GM19395 (cell line): ENCODE data around the gene C2orf78.
"Not testable (repeated sequence)": the region's sequence is repeated elsewhere in the genome, so short reads cannot be mapped to it uniquely, and the experiment has no call there.

Experiments used
- ATAC-seq: cut with Tn5 transposase; IDR thresholded peaks from one replicate; pipeline ENCODE4 v1.9.1; 2021; ENCODE audit warnings: mild to moderate bottlenecking, moderate library complexity; ENCODE audit not compliant: unreplicated experiment

The C2orf78 gene, protein sequence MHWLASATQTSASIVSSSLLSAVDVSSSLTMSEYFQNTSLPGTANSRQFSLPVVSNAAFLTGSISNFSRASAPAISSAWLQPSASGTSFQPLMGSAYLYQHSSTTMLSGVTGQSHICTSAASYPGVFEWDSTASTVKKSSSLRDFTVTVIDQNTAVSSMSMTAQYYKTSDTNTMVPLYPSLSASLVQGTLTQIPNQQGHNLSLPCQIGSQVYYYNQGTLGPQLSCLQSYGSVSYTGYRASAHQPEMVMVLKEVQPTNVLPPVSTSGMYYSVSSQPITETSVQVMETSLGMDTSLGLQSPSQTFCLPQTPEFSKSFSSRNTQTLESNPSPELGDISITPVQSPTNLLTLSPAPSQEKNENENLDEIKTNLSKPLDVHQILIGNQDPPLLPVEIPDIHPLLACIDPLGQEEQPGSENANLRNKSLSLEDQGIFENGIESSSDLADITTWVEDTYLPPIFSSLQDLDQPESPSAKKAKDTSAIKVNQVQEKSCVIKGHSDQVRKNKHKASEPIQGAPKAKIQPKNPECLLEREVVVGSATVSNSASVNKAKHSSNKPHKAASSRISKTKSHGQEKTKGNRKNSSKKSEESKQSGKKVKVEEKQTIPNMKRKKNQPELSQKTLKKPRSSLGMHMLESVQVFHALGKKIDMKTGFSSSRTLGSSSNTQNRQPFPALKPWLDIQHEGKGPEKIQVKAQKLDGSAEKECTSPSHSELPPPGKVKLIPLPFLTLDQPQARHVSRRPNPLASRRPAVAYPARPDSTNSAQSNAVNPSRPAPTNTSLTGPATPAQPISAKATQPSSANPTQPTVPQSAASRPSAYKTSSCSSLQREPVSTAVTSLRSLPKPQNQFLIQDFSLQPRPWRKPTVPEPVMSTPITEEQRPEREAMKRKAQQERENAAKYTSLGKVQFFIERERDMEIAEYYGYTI

DNA sequence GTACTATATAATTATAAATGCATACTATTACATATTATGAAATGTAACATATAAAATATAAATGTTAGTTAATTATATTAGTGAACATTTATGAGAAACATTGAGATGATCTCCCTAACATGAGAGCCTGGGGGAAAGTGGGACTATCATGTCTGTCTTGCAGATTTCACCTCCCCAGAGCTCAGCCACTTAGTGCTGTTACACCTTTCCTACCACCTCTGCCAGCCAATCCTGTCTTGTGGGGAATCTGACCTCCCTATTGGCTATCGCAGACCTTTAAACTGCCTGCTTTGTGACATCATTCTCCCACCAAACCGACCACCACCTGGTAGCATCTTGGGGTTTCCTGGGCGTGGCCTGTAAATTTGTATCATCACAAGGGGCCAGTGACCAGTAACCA, at the start of gene C2orf78:
TSS of gene C2orf78 (plus strand) at position 301 of the 400 bp plus-strand sequence. CDS start 127 bp downstream, outside the sequence.
- not testable (repeated sequence) for ATAC-seq

DNA sequence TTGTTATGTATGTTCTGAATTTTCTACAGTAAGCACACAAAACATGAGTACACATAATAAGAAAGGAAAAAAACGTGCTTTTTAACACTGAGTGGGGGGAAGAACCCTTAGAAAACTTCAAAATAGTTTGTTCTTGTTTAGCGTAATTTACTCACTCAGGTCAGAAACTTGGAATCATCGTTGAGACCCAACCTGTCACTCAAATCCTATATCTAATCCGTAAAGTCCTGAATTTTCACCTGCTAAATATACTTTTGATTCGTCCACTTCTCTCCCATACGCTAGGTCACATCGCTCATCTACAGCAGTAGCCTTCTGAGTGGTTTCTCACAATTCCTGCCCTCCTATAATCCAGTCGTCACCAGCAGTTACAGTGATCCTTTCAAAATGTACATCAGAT, 47.6 kb upstream of the C2orf78 start:
- ATAC-seq: no peak

DNA sequence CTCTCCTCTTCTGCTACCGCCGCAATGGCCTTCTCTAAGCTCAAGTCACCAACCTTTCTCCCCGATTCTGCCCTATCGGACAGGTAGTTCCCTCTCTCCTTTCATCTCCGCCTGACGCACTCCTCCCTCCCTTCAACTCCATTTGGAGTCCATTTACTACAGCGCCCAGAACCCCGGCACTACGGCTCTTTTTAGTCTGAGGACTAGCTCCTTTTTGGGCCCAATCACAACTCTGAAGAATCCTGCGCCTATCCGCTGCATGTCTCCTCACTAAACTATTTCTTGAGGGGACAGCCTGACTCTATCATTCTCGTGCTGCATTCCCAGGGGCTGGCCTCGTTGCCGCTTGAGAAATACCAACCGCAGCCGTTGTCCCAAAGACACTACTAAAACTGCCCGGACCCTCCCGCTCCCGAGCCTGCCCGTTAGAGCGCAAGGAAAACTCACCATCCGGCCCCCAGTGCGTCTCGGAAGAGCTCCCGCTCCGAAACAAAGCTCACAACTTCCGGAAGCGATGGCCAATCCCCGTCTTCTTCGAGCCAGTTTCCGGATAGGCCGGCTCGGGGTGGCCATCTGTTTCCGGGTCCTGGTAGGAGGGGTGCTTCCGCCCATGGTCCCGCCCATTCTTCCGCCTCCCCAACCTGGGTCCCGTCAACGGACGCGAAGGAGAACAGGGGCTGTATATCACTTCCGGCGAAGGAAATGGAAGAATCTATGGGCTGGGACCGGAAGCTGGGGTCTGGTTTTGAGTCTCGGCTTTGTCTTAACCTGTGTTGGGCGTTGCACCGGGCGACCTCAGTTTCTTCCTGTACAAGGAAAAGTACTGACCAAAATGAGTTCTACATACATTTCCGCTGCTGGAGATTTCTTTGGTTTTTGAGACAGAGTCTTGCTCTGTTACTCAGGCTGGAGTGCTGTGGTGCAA, 46.9 kb upstream of the C2orf78 start, which contains the start of gene TPRKB:
TSS of gene TPRKB (minus strand) at position 491 of the 925 bp plus-strand sequence. CDS start 2,776 bp downstream, outside the sequence.
- peak; percentile 96 for ATAC-seq

DNA sequence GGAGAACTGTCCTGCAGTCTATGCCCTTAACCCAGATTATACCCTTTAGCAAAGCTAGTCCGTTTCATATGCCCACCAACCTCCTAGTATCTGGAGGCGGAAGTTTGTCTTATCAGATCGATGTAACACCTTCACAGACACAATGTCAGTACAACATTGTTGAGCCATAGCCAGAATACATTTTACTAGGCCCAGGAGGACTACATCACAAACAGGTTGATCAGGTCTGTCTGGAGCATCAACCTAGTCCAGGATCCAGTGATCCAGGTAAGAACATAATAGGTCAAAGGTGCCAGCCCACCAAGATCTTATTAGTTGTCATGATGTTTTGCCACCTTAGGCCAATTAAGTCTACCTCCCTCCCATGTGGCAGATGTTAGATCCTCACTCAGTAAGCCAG, 44.9 kb upstream of the C2orf78 start:
- no peak for ATAC-seq

DNA sequence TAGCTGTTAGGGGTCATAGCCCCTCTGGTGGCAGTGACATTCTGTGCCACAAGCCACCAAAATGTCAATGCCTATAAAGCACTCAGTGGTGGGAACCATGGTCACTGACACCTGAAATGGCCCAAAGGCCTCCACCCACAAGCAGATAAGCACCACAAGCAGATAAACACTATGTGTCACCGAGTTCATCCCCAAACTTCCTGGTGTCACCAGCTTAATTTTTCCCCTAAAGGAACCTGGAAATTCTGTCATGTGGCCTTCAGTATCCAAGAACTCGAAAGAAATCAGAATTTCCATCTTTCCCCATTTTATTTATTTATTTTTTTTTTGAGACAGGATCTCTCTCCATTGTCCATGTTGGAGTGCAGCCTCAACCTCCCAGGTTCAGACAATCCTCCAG, 43.2 kb upstream of the C2orf78 start:
- ATAC-seq: no peak

DNA sequence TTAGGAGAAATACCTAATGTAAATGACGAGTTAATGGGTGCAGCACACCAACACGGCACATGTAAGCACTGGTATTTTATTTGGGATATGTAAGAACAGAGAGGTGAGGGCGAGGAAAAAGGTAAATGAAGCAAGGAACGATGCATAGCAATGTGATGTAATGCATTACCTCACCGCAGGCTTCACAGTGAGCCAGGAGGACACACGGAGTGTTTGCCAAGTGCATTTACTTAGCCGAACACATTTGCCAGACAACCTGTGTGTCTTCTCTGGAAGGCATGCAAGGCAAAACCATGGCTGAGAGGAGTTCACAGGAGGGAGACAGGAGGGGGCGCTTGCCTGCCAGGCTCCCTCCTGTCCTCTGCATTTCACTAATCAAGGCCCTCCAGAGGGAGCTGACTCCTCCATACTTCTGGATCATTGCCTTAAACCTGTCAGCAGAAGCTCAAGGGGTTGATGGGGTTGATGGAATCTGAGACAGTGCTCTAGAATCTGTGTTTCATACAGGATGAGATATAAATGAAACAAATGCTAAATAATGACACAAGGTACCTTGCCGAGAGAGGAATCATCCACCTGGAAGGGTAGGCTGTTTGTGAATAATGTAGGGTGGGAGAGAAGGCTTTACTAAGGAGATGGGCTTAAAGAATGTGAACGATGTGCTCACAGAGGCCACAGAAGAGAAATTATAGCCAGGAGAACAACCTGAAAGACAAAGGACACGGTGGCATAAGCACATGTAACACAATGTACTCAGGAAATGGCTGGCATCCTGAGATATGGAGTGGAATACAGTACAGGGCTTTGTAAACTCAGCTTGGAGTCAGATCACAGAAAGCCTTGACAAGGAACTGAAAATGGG, 37.7 kb upstream of the C2orf78 start:
- ATAC-seq: no peak

DNA sequence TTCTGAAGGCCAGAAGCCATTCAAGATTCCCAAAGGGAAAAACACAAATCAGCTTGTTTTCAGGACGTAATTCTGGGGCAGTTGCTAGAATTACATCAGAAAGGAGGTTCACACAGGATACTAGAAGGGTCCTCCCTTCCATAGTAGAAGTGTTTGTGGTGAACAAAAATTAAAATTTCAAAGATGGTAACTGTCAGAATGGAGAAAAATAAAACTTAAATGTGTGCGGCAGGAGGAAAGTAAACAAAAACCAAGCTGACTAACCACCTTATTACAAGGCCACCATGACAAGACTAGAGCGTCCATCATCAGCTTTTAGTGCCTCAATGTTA, 37.1 kb upstream of the C2orf78 start:
- no peak for ATAC-seq

DNA sequence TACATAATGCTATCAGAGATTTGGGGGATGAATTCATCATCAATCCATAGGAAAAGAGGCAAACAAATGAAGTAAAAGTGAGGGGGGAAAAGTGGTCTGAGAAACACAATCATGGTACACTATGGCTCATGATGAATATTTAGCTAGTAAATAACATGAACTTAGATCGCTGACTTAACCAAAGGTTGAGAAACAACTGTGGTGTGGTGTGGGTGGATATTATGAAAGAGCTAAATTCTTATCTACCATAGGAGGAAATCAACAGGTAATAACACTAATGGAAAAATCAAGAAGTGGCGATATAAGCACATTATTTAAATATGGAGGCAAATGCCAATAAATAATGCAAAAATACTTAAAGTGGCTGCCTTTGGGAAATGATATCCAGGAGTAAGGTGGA, 34.7 kb upstream of the C2orf78 start:
- no peak for ATAC-seq

DNA sequence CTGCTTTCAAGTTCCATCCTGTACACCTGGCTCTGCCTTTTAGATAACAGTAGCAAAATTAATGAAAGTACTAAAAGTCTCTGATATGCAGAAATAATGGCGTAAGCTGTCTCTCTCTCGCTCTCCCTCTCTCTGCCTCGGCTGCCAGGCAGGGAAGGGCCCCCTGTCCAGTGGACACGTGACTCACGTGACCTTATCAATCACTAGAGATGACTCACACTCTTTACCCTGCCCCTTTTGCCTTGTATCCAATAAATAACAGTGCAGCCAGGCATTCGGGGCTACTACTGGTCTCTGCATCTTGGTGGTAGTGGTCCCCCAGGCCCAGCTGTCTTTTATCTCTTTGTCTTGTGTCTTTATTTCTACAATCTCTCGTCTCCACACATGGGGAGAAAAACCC, 29.7 kb upstream of the C2orf78 start:
- not testable (repeated sequence) for ATAC-seq

DNA sequence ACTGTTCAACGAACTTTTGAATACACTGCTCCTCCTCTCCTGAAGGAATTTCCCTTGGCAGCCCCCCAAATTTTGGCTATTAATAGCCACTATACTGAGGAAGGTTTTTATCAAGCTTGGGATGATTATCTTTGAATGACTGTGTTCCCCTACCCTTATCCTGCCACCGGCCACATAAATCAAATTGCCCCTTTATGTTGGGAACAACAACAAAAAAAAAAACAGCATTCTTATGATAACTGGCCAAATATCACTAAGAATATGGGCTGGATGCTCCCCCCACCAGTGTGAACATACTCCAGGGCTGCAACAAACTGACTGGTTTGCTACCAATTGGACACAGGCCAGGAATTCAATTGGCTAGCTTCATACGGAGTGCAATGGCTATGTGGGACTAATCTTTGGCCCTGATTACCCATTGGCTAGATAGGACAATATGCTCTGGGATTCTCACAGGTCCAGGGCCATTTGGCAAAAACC, 24.7 kb upstream of the C2orf78 start:
- no peak for ATAC-seq

DNA sequence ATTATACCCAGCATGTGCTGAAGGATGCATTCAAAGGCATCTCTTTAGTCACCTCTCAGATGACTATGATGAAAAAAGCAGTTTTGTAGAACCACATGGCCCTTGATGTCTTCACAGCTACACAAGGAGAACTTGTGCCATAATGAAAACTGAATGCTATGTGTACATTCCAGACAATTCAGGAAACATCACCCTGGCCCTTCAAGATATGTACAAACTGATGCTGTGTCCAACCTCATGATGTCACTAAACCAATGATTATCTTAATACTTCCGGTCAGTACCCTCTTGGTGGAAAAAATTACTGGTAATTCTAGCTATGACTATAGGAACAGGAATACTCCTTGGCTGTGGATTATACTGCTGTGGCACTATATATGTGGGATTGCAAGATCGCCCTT, 24.1 kb upstream of the C2orf78 start:
- ATAC-seq: no peak

DNA sequence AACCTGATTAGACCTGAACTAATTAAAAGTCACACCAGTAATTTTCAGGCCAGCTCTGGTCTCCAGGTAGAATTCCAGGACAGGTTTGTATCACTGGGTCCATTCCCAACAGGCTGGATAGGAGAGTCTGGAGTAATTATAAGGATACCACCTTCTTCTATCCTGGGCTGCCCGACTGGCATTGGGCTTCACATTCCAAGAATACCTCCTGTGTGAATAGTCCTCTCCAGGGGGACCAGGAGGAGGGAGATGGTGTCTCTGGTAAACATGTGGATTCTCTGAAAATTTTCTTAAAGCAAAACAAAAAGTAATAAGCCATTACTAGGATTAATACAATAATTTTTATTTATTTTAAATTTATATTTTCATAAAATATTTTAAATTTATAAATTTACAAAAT, 21.4 kb upstream of the C2orf78 start:
- ATAC-seq: no peak

DNA sequence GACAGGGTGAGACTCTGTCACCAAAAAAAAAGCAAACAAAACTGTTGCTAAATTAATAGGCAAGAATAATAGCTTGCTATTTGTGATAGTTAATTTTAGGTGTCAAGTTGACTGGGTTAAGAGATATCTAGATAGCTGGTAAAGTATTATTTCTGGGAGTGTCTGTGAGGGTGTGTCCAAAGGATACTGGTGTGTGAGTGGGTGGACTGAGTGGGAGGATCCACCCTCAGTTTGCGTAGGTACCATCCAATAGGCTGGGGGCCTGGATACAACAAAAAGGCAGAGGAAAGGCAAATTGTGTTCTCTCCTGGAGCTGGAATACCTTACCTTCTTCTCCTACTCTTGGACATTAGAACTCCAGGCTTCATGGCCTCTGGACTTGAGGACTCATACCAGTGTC, 19.0 kb upstream of the C2orf78 start:
- ATAC-seq: no peak

DNA sequence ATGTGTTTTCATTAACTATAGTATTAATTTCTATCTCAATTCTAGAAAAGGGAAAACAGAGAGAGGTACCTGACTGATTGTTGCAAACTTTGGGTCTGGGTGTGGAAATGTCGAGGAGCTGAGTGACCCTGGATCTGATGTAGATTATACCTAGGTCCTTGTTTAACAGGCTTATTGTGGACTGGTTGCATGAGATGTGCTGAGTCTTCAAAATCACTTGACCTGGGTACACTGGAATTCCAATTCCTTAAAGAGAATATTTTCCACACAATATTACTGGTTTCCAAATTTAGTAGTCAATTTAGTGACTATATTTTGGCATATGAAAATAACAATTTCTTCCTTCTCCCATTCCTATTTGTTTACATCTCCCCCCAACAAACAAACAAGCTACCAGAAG, 17.6 kb upstream of the C2orf78 start:
- ATAC-seq: no peak

DNA sequence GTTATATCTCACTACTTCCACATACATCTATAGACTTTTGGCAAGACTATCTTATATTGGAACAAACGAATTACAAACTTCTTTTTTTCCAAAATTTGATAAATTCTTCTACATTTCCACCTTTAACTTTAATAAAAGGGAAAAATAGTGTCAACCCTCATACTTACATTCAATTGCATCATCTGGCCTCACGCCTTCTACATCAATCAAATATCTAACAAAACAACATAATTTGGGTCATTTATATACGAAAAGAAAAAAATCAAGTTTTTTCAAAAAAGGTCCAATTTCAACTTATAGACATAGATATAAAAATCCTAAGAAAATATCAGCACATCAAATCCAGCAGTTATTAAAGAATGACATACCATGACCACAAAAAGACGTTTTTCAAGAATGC, 17.0 kb upstream of the C2orf78 start:
- ATAC-seq: no peak

DNA sequence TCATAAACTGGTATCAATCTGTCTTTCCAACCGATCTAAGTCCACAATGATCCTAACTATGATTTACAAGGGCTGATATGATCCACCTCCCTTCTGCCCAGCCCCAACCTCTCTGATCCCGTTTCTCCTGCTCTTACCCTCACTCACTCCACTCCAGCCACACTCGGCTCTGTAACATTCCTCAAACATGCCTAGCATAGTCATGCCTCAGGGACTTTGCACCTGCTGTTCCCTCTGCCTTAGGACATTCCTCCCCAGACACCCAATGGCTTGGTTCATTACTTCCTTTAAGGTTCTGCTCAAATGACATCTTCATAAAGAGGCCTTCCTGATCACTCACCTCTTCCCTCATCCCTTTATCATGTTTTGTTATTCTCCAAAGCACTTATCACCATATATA, 13.3 kb upstream of the C2orf78 start:
- ATAC-seq: no peak

DNA sequence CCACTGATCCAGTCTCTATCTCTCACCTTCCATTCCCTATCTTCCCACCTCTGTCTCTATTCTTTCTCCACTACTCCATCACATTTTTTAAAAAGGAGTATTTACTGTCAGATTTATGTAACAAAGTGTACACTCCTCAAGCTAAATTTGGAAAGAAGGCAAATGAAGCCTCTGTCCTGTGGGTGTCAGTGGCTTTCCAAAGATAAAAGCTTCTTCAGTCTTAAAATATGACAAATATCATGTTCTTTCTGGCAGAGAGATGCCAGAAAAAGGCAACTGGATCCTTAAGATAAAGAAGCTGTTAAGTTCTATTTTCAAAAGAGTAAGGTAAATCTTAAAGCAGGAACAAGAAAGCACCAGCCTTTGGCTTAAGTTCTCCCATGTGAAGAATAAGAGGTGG, 11.2 kb upstream of the C2orf78 start:
- no peak for ATAC-seq

DNA sequence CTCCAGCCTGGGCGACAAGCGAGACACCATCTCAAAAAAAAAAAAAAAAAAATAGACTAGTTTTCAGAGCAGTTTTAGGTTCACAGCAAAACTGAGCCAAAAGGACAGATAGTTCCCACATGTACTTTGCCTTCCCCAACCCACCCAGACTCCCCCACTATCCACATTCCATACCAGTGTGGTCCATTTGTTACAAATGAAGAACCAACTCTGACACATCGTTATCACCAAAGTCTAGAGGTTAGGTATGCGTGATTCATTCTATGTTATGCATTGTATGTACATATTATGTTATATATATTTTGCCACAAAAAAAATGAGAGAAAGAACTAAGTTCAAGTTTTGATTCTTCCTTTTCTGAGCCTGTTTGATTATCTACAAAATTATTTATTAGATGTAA, 7.6 kb upstream of the C2orf78 start:
- no peak for ATAC-seq

DNA sequence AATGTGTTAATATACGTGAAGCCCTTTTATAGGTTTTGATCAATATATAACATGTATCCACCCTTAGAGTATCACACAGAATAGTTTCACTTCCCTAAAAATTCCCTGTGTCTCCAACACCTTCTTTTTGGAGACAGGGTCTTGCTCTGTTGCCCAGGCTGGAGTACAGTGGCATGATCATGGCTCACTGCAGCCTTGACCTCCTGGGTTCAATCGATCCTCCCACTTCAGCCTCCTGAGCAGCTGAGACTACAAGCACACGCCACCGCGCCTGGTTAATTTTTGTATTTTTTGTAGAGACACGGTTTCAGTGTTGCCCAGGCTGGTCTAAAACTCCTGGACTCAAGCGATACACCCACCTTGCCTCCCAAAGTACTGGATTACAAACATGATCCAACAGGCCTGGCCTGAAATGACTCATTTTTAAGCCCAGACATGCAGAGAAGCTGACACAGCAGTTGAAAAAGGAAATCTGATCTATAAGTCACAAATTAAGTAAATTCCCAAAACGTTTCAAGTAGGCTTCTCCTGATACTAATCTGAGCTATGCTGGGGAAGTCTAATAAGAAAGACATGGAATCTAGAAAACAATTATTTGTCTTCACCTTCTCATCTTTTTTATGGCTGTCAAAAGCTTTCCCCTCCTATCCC, 7.0 kb upstream of the C2orf78 start:
- ATAC-seq: no peak
